HuH-7.5 (cell line): Measurements from ENCODE around the gene CLTRN.
"Not testable (repeated sequence)": the region's sequence is repeated elsewhere in the genome, so short reads cannot be mapped to it uniquely, and the experiment has no call there.

Experiments
- DNase-seq: peaks from one replicate; pipeline ENCODE4 v3.0.0; 2011; ENCODE audit warnings: low spot score

Gene CLTRN

GRCh38 chrX:15664487-15665444 lies at the start of gene CLTRN:
CLTRN (minus strand) TSS chrX:15664805; CDS start chrX:15664775, 30 bp downstream.
- DNase-seq = no peak

GRCh38 chrX:15704273-15704672 lies 39.7 kb upstream of the CLTRN start:
- not testable (repeated sequence) for DNase-seq

GRCh38 chrX:15703809-15704208 lies 39.2 kb upstream of the CLTRN start:
- not testable (repeated sequence) for DNase-seq

- DNase-seq = no peak
These were observed 38.1 kb upstream of the CLTRN start for GRCh38 chrX:15702488-15703371.

- no peak for DNase-seq
These were observed 31.9 kb upstream of the CLTRN start for GRCh38 chrX:15696516-15696915.

GRCh38 chrX:15694941-15695451 lies 30.4 kb upstream of the CLTRN start:
- no peak for DNase-seq

GRCh38 chrX:15686818-15687685 lies 22.4 kb upstream of the CLTRN start:
- peak; percentile 20 for DNase-seq

- no peak for DNase-seq
These were observed 18.6 kb upstream of the CLTRN start for GRCh38 chrX:15683193-15683592.

GRCh38 chrX:15681433-15681832 lies 16.8 kb upstream of the CLTRN start:
- no peak for DNase-seq

- DNase-seq = no peak
These were observed 15.8 kb upstream of the CLTRN start for GRCh38 chrX:15680401-15680800.

GRCh38 chrX:15679246-15679645 lies 14.6 kb upstream of the CLTRN start:
- DNase-seq = no peak

GRCh38 chrX:15678339-15678738 lies 13.7 kb upstream of the CLTRN start:
- DNase-seq = no peak

GRCh38 chrX:15676886-15677285 lies 12.3 kb upstream of the CLTRN start:
- no peak for DNase-seq

- DNase-seq = peak; percentile 16
These were observed 10.9 kb upstream of the CLTRN start for GRCh38 chrX:15675490-15675921.

GRCh38 chrX:15674841-15675489 lies 10.4 kb upstream of the CLTRN start:
- peak; percentile 37 for DNase-seq

- DNase-seq = no peak
These were observed 9.9 kb upstream of the CLTRN start for GRCh38 chrX:15674514-15674840.

- DNase-seq = no peak
These were observed 9.4 kb upstream of the CLTRN start for GRCh38 chrX:15673970-15674369.

- DNase-seq = no peak
These were observed 8.3 kb upstream of the CLTRN start for GRCh38 chrX:15672881-15673280.

GRCh38 chrX:15663439-15663838 lies 1.2 kb downstream of the CLTRN start:
- DNase-seq = no peak

GRCh38 chrX:15654804-15655203 lies 9.8 kb downstream of the CLTRN start:
- not testable (repeated sequence) for DNase-seq

- DNase-seq = no peak
These were observed 10.6 kb downstream of the CLTRN start for GRCh38 chrX:15653961-15654360.
